HL-60 (cell line): Measurements from ENCODE around the gene HPS5.
"Not testable (repeated sequence)": the region's sequence is repeated elsewhere in the genome, so short reads cannot be mapped to it uniquely, and the experiment has no call there.

Experiments
- DNase-seq, 2 experiments: peaks; one replicate each; pipeline ENCODE4 v3.0.0-alpha.2; 2010 to 2020; ENCODE audit warnings: low read depth in 1 of 2, low spot score in 1 of 2
- H3K27ac ChIP-seq: fragments of 250-450 bp; sonication (Bioruptor Pico); replicated peaks from 2 replicates; pipeline ENCODE4 v1.5.1; 2020; ENCODE audit warnings: mild to moderate bottlenecking, moderate library complexity
- H3K27me3 ChIP-seq: fragments of 250-450 bp; sonication (Bioruptor Pico); 2 replicates; pipeline ENCODE4 v1.5.1; 2021; ENCODE audit warnings: mild to moderate bottlenecking, moderate library complexity; ENCODE audit not compliant: insufficient read depth, poor library complexity, severe bottlenecking
- H3K4me3 ChIP-seq: replicated peaks from 2 replicates; pipeline ENCODE4 v1.5.1; 2011; ENCODE audit warnings: mild to moderate bottlenecking, control low read depth, low read length; ENCODE audit not compliant: insufficient read depth
- CTCF ChIP-seq: IDR thresholded peaks from one replicate; pipeline ENCODE4 v1.5.1; 2011; ENCODE audit warnings: low read length, control low read depth, inconsistent platforms; ENCODE audit not compliant: insufficient read depth
- GABPA ChIP-seq: IDR thresholded peaks from 2 replicates; pipeline ENCODE4 v1.6.1; 2012; ENCODE audit warnings: low read depth
- POLR2AphosphoS5 ChIP-seq: IDR thresholded peaks from 2 replicates; pipeline ENCODE4 v1.6.1; 2012; ENCODE audit warnings: low read depth
- REST ChIP-seq: IDR thresholded peaks from 2 replicates; pipeline ENCODE4 v1.6.1; 2012; ENCODE audit warnings: low read depth; ENCODE audit not compliant: insufficient replicate concordance
- SPI1 ChIP-seq: IDR thresholded peaks from 2 replicates; pipeline ENCODE4 v1.6.1; 2012; ENCODE audit warnings: low read depth, mild to moderate bottlenecking, borderline replicate concordance

Gene HPS5

GRCh38 chr11:18332302-18332701, 10.4 kb upstream of the HPS5 start:
- DNase-seq: no peak
- TF ChIP-seq CTCF (no peak), GABPA (no peak), SPI1 (no peak), REST (no peak), POLR2AphosphoS5 (no peak)
- H3K4me3 ChIP-seq: no peak overlapping the region
- H3K27ac ChIP-seq: no peak overlapping the region
- no peaks in the 10 kb centered on the region for H3K27me3 ChIP-seq

GRCh38 chr11:18330921-18331320, 9.0 kb upstream of the HPS5 start:
- Histone ChIP-seq H3K4me3 (no peak overlapping the region), H3K27ac (no peak overlapping the region), H3K27me3 (no peaks in the 10 kb centered on the region)
- DNase-seq: no peak
- TF ChIP-seq SPI1 (no peak), CTCF (no peak), GABPA (no peak), REST (no peak), POLR2AphosphoS5 (no peak)

- DNase-seq: no peak
- Histone ChIP-seq H3K27ac (no peak overlapping the region), H3K27me3 (no peaks in the 10 kb centered on the region), H3K4me3 (no peak overlapping the region)
- TF ChIP-seq POLR2AphosphoS5 (no peak), GABPA (no peak), SPI1 (no peak)
Observed at GRCh38 chr11:18329196-18329870, 7.4 kb upstream of the HPS5 start.

GRCh38 chr11:18324381-18324780, 2.4 kb upstream of the HPS5 start:
- Histone ChIP-seq H3K4me3 (peak overlapping the region; percentile 82), H3K27ac (peak overlapping the region; percentile 99), H3K27me3 (no peaks in the 10 kb centered on the region)
- peak in 1 of 2 experiments; percentile 38 for DNase-seq
- TF ChIP-seq POLR2AphosphoS5 (no peak), GABPA (no peak), SPI1 (peak; percentile 65; the same call in 1 of the 2 replicates), CTCF (no peak), REST (no peak)

- not testable (repeated sequence) for DNase-seq, H3K27me3 ChIP-seq
- peak overlapping the region; percentile 82 for H3K4me3 ChIP-seq
- H3K27ac ChIP-seq: peak overlapping the region; percentile 99
Observed at GRCh38 chr11:18323881-18324280, 1.9 kb upstream of the HPS5 start.
